Inflammatory macrophage treated with lipopolysaccharide for 4 hours (primary cell): ENCODE measurements around the gene MICAL2.

Source experiments
- DNase-seq: peaks from one replicate; pipeline ENCODE4 v3.0.0-alpha.2; 2020

The MICAL2 gene

GRCh38 chr11:12118949-12119348 is 8.6 kb downstream of the MICAL2 start:
- peak; percentile 33 for DNase-seq

GRCh38 chr11:12119502-12119901 is 9.1 kb downstream of the MICAL2 start:
- no peak for DNase-seq

- no peak for DNase-seq
These were observed 9.9 kb downstream of the MICAL2 start for GRCh38 chr11:12120031-12121008.

- no peak for DNase-seq
These were observed 10.6 kb downstream of the MICAL2 start for GRCh38 chr11:12121011-12121410.

- DNase-seq: no peak
These were observed 11.1 kb downstream of the MICAL2 start for GRCh38 chr11:12121517-12121916.

GRCh38 chr11:12122083-12122482 is 11.7 kb downstream of the MICAL2 start:
- no peak for DNase-seq

GRCh38 chr11:12123273-12123672 is 12.9 kb downstream of the MICAL2 start:
- DNase-seq: no peak

GRCh38 chr11:12123799-12124198 is 13.4 kb downstream of the MICAL2 start:
- no peak for DNase-seq

- no peak for DNase-seq
These were observed 13.9 kb downstream of the MICAL2 start for GRCh38 chr11:12124306-12124705.

- DNase-seq: no peak
These were observed 15.3 kb downstream of the MICAL2 start for GRCh38 chr11:12125609-12126149.

GRCh38 chr11:12126344-12127019 is 16.1 kb downstream of the MICAL2 start:
- peak; percentile 82 for DNase-seq

GRCh38 chr11:12127206-12127898 is 17.0 kb downstream of the MICAL2 start:
- DNase-seq: no peak

- DNase-seq: no peak
These were observed 17.9 kb downstream of the MICAL2 start for GRCh38 chr11:12128301-12128751.

- no peak for DNase-seq
These were observed 18.8 kb downstream of the MICAL2 start for GRCh38 chr11:12129227-12129626.

- DNase-seq: no peak
These were observed 20.0 kb downstream of the MICAL2 start for GRCh38 chr11:12130180-12130980.

- DNase-seq: no peak
These were observed 21.8 kb downstream of the MICAL2 start for GRCh38 chr11:12131943-12132789.

- no peak for DNase-seq
These were observed 22.4 kb downstream of the MICAL2 start for GRCh38 chr11:12132790-12133145.

- no peak for DNase-seq
These were observed 23.3 kb downstream of the MICAL2 start for GRCh38 chr11:12133547-12134235.

GRCh38 chr11:12134236-12134585 is 23.8 kb downstream of the MICAL2 start:
- peak; percentile 75 for DNase-seq

- DNase-seq: no peak
These were observed 24.8 kb downstream of the MICAL2 start for GRCh38 chr11:12135185-12135584.
